NCI-H2029 (cell line): ENCODE data around the gene NHLRC2.

ENCODE experiments used
- DNase-seq: peaks from one replicate; lab custom pipeline; 2025; lab: John Stamatoyannopoulos, UW

The NHLRC2 gene

DNA sequence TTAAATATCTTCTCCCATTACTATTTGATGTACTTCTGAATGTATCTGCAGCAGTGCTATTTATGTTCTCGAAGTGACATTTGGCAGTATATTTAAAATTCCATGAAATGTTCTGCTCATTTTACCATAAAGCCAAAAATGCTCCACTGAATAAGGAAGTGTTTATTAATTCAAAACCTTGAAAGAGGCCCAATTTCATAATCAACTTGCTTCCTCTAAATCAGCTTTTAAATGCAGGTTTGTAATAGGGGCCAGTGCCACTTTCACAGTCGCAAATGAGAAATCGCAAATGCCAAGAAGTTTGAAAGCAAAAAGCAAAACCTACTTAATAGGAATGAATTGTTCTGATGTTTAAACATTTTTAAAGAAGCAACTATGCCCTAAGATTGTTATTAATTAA, 11.4 kb downstream of the NHLRC2 start:
- no peak for DNase-seq

DNA sequence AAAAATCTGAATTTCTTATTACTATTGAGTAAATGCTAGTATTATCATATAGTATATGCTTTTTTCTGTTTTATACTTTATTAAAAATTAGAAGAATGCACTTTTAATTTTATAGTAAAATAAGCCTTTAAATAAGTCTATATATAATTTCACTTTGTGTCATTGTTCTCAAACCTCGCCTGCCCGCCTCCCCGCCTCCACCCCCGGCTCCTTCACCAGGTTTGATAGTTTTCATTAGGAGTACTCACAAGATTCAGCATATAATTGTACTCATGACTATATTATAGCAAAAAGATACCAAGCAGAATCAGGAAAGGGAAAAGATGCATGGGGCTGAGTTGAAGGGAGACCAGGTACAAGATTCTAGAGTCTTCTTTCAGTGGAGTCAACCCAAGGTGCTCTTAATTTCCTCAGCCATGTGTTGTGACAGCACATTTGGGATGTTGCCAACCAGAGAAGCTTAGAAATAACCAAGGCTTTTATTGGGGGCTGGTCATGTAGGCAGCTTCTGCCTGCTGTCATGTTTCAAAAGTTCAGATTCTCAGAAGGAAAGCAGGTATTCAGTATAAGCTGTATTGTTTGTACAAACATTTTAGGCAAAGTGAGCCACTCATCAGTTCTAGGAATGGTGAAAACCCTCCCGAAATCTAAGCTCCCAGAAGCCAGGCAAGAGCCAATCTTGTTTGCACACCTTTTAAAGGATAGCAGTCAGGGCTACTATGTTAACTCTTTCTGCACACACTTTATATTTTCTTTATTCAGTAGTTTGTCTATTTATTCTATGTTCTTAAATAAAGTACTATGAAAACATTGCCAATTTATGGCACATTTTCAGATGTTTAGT, 12.3 kb downstream of the NHLRC2 start:
- no peak for DNase-seq

DNA sequence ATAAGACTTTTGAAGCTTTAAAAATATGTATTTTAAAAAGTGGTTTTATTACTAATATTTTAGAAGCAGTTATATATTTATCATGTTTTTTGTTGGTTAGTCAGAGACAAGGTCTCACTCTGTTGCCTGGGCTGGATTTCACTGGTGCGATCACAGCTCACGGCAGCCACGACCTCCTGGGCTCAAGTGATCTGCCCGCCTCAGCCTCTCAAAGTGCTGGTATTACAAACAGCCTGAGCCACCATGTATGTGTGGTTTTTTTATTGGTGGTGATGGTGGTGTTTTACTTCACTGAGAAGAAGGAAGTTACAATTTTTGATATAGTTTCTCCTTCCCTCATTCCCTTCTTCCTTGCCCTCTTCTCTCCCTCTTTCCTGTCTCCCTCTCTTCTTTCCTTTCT, 13.4 kb downstream of the NHLRC2 start:
- no peak for DNase-seq

- no peak for DNase-seq
Observed at GRCh38 chr10:113869789-113870188, 15.3 kb downstream of the NHLRC2 start.

- DNase-seq: no peak
Observed at GRCh38 chr10:113872139-113873030, 17.9 kb downstream of the NHLRC2 start.

DNA sequence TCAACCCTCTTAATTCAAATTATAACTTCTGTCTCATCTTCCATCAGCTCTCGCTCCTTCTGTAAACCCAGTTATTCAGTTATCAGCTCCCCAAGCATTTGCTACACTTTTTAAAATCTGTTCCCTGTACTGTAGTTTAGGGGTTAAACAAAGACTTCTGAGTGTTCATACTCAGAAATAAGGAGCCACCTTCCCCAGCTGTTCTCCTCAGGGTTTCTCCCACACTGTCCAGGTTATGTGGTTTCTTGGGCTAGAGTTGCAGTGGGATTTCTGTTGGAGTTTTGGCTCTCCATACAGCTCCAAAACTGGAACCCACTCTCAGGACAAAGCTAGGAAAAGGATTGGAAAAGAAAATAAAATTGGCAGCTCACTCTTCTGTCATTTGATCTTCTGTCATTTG, 20.8 kb downstream of the NHLRC2 start:
- DNase-seq: no peak

GRCh38 chr10:113876461-113876860, 22.0 kb downstream of the NHLRC2 start:
- no peak for DNase-seq

GRCh38 chr10:113879691-113880090, 25.2 kb downstream of the NHLRC2 start:
- DNase-seq: no peak

DNA sequence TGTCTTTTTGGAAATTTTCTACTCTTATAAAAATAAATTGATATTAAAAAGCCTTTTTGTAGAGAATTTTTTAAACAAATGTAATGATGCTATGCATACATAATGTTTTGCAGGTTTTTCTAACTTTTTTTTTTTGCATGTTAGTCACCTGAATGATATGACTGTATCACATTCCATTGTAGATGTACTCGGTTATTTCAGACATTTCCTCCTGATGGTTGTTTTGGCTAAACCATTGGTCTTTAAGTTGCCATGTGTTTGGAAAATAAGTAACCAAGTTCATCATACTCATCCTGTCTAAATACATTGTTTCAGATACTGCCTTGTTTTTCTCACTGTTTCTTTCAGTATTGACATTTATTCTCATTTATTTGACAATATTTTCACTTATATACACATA, 25.8 kb downstream of the NHLRC2 start:
- no peak for DNase-seq

DNA sequence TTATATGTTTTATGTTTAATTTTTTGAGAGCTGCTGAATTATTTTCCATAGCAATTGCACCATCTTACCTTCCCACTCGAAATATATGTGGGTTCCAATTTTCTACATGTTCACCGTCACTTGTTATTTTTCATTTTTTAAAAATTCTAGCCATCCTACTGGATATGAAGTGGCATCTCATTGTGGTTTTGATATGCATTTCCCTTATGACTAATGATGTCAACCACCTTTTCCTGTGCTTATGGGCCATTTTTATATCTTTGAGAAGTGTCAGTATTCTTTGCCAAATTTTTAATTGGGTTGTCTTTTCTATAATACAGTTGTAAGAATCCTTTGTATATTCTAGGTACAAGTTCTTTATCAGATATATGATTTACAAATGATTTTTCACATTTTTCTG, 27.8 kb downstream of the NHLRC2 start:
- DNase-seq: no peak

- no peak for DNase-seq
Observed at GRCh38 chr10:113889911-113890310, 35.5 kb downstream of the NHLRC2 start.

DNA sequence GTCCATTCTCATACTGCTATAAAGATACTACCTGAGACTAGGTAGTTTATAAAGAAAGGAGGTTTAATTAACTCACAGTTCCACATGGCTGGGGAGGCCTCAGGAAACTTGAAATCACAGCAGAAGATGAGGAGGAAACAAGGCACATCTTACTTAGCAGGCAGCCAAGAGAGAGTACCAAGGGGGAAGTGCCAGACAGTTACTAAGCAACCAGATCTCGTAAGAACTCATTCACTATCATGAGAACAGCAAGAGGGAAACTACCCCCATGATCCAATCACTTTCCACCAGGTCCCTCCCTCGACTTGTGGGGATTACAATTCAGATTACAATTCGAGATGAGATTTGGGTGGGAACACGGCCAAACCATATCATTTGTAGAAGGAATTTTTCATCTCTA, 36.3 kb downstream of the NHLRC2 start:
- DNase-seq: no peak

DNA sequence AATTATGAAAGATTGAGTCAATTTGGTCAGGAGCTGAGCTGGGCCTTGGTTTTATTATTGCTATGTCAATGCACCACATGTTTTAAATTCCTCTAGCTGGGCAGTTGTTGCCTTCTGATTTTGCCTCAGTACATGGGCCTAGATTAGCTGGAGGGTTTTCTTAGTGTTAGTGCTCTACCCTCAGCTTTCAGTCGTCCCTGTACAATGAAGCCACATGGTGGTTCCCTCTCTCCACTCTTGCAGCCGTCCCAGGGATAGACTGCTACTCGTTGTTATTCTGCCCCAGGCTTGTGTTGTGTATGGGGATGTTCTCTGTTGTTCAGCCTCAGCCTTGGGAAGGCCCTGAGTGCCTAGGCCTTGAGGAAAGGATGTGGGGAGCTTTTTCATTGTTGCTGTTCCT, 37.0 kb downstream of the NHLRC2 start:
- DNase-seq: no peak

- no peak for DNase-seq
Observed at GRCh38 chr10:113893570-113893969, 39.1 kb downstream of the NHLRC2 start.

DNA sequence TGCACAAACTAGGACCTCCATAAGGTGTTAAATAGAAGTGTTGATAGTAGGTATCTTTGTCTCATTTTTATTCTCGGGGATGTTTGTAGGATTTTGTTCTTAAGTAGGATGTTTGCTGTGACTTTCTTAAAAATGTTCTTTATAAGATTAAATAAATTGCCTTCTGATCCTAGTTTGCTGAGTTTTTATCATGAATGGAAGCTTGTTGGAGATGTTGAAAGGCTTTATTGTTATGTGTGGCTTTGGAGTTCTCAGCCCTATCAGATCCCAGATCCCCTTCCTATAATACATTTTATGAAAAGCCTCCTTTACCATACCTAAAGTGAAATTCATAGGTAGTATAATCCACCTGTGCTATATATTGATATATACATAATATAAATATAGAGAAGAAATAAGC, 40.1 kb downstream of the NHLRC2 start:
- no peak for DNase-seq

DNA sequence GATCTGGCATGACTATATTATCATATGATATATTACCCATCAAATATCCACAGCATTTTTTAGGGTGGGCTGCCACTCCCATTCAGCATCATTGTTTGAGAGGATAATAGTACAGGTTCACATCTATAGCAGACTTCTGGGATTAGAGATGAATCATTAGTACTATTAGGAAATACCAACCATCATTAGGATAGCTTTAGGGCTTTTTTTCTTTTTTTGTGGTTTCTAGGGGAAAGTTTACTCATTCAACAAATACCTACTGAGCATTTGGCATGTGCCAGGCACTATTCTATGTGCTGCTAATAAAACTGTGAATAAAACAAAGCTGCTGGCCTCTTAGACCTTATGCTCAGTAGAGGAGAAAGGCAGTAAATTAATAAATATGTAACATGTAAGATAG, 40.6 kb downstream of the NHLRC2 start:
- no peak for DNase-seq

- DNase-seq: no peak
Observed at GRCh38 chr10:113897693-113898618, 43.5 kb downstream of the NHLRC2 start.

GRCh38 chr10:113899952-113900598, 45.6 kb downstream of the NHLRC2 start:
- DNase-seq: no peak

DNA sequence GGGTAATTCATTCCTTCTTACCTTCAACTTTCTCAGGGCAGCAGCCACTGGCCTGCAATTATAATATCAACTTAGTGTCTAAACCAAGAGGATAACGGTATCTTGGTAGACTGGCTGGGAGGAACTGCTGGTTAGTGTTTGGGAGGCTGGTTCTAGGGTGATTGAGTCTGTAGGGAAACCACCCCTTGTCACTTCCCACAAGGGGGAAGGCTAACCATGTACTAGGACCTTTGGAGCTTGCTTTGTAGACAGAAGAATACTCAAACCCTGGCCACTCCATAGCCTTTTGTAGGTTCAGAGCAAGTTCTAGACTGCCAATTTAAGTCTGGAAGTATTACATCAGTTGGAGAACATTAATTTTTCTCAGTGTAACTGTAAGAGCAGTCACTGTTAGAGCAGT, 51.3 kb downstream of the NHLRC2 start:
- no peak for DNase-seq

GRCh38 chr10:113907166-113907565, 52.7 kb downstream of the NHLRC2 start:
- DNase-seq: no peak

- DNase-seq: no peak
Observed at GRCh38 chr10:113908236-113908635, 53.8 kb downstream of the NHLRC2 start.

DNA sequence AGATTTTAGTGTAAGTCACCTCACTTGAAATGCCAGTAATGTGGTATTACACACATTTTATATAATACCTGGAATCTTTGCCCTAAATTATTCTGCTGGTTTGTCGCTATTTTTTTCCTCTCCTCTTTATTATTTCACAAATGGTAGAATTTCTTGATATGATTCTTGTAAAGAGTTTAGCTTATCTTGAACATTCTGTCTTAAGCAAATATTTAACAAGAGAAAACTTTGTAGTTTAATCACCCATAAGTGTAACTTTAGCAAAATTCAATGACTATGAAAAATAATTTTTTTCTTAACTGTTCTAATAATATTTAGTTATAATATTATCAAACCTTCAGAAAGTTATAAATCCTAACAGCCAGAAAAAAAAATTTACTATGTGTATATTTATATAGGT, 56.7 kb downstream of the NHLRC2 start:
- no peak for DNase-seq
